Fibroblast of peridontal ligament (primary cell): ENCODE data around the gene KLHL2.
"Not testable (repeated sequence)": the region's sequence is repeated elsewhere in the genome, so short reads cannot be mapped to it uniquely, and the experiment has no call there.

Experiments
- DNase-seq: peaks from one replicate; pipeline ENCODE4 v3.0.0-alpha.2; 2010; ENCODE audit errors: extremely low read depth

Gene KLHL2

DNA sequence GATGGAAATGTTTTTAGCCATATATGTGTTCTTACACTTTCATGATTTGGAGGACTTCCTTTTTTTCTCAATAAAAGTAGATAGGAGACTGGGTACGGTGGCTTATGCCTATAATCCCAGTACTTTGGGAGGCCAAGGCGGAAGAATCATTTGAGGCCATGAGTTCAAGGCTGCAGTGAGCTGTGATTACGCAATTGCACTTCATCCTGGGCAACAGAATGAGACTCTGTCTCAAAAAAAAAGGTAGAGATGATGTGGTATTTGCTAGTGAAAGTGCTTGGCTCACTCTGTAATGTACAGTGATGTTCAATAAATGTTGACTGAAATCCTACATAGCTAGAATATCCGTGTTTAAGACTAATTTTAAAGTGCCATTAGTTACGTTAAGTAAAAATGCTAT lies 27.4 kb downstream of the KLHL2 start:
- no peak for DNase-seq

DNA sequence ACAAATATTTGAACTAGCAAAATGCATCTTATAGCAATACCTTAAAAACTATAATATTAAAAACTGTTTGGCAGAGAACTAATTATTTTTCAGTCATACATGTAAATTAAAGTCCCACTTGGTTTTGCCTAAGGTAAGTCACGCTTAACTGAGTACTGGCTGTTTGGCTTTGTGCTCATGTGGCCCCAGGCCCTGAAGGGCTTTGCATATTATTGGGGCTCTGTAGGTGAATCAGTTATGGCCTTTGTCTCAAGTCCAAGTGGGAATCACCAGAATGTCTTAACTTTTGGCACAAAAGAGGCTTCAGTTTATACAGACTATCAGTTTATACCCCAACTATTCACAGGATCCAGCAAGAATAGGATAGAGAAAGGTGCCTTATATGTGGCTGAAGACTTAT lies 29.5 kb downstream of the KLHL2 start:
- DNase-seq, result not testable (repeated sequence)

GRCh38 chr4:165238041-165238640 lies 30.8 kb downstream of the KLHL2 start:
- not testable (repeated sequence) for DNase-seq

DNA sequence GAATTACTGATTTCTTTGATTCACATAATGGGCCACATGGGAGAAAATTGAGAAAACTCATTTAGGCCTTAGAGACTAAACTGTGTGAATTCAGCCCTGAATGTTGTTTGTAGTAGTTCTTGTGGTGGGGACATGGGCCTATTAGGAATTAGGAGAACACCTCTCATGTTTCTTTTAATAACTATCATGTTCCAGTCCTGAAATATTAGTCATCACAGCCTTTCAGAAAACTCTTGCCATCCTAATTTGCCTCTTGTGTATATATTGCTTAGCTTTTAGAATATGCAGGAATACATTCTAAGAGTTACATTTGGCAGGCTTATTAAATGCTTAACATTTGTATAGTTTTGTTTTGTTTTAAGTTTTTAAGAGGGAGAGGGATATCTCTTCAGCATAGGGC lies 33.4 kb downstream of the KLHL2 start:
- DNase-seq, result not testable (repeated sequence)

GRCh38 chr4:165244148-165244547 lies 36.8 kb downstream of the KLHL2 start:
- DNase-seq, result peak; percentile 48

DNA sequence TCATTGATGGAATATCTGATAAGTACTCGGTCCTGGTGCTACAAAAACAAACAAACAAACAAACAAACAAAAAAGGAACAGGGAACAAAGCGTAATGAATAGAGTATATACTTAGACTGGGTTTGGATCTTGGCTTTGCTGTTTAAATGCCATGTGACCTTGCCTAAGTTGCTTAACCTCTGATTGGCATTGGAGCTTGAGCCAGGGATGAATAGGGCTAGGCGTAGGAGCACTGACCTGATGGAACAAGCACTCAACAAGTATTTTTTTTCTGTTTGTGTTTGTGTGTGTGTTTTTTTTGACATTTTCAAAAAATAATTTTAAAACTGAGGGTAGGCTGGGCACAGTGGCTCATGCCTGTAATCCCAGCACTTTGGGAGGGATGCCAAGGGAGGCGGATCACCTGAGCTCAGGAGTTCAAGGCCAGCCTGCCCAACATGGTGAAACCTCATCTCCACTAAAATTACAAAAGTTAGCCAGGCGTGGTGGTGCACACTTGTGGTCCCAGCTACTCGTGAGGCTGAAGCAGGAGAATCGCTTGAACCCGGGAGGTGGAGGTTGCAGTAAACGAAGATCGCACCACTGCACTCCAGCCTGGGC lies 37.3 kb downstream of the KLHL2 start:
- not testable (repeated sequence) for DNase-seq

DNA sequence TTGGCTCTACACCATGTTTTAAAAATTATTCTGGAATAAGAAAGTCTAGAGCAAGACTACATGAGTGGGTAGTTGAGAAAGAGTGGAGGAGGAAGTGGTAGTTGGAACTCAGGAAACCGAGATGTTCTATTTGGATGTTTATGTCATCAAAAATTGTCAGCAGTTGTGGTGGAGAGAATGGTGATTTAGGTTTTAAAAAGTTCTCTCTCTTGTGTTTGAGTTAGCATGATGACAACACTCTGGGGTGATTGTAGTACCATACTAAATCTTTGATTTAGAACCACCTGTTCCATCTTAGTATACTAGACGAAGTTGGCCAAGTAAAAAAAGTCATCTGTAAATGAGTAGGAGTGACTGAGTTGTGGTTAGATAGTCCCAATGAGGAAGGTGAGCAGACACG lies 40.7 kb downstream of the KLHL2 start:
- no peak for DNase-seq

GRCh38 chr4:165248904-165249303 lies 41.5 kb downstream of the KLHL2 start:
- not testable (repeated sequence) for DNase-seq

GRCh38 chr4:165254771-165255170 lies 47.4 kb downstream of the KLHL2 start:
- DNase-seq, result not testable (repeated sequence)

GRCh38 chr4:165255439-165255838 lies 48.1 kb downstream of the KLHL2 start:
- DNase-seq, result not testable (repeated sequence)

DNA sequence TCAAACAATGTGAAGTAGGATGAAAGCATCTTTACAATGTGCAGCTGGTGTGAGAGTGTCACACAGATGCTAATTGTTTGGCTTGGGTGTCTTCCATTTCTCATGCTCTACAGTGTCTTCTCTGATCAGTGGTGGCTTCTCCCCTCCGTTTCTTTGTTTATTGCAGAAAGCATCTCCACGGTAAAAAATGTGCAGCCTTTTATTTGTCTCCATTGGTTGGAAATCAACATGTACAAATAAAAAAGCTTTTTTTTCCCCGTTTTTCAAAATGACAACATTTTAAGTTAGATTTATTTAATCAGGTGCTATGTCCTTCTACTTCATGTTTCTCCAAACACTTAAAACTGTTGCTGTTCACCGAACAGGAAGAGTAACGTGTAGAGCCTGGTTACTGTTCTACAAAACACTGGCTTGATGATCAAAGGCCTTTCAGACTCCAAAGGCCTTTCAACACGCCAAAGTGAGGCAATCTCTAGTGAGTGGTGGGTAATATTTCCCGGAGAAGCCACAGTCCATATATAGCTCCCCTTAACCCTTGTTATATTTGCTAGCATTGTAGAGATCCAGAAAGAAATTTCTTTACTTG lies 48.8 kb downstream of the KLHL2 start:
- not testable (repeated sequence) for DNase-seq

- not testable (repeated sequence) for DNase-seq
Measured at GRCh38 chr4:165259776-165260175, 52.4 kb downstream of the KLHL2 start.

- not testable (repeated sequence) for DNase-seq
Measured at GRCh38 chr4:165262306-165262705, 54.9 kb downstream of the KLHL2 start.

DNA sequence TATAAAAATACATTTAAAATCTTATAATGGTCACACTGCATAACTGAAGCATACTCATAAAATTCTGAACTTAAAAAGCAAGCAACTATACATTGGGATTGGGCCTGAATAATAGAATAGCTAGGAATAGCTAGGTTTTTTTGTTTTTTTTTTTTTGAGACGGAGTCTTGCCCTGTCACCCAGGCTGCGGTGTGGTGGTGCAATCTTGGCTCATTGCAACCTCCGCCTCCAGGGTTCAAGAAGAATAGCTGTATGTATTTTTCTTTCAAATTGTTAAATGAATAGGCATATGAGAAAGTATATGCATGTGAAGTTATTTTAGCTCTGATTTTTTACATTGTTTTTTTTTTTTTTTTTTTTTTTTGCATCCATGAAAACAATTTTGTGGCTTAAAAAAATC lies 56.1 kb downstream of the KLHL2 start:
- not testable (repeated sequence) for DNase-seq

DNA sequence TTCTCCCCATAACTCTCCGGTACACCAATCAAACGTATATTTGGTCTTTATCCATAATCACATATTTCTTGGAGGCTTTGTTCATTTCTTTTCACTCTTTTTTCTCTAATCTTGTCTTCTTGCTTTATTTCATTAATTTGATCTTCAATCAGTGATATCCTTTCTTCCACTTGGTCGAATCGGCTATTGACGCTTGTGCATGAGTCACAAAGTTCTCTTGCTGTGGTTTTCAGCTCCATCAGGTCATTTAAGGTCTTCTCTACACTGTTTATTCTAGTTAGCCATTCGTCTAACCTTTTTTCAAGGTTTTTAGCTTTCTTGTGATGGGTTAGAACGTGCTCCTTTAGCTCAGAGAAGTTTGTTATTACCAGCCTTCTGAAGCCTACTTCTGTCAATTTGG lies 62.6 kb downstream of the KLHL2 start:
- DNase-seq, result not testable (repeated sequence)

GRCh38 chr4:165273443-165273842 lies 66.1 kb downstream of the KLHL2 start:
- not testable (repeated sequence) for DNase-seq

- DNase-seq, result not testable (repeated sequence)
Measured at GRCh38 chr4:165275357-165275756, 68.0 kb downstream of the KLHL2 start.

- not testable (repeated sequence) for DNase-seq
Measured at GRCh38 chr4:165279531-165279930, 72.2 kb downstream of the KLHL2 start.

GRCh38 chr4:165284697-165285096 lies 77.3 kb downstream of the KLHL2 start:
- DNase-seq, result not testable (repeated sequence)

- not testable (repeated sequence) for DNase-seq
Measured at GRCh38 chr4:165286619-165287340, 79.4 kb downstream of the KLHL2 start.

- DNase-seq, result no peak
Measured at GRCh38 chr4:165288226-165288625, 80.9 kb downstream of the KLHL2 start.

- peak; percentile 66 for DNase-seq
Measured at GRCh38 chr4:165288639-165289422, 81.5 kb downstream of the KLHL2 start.
